GM21515 (cell line): ENCODE data around the gene COA3.

Source experiments
- ATAC-seq: cut with Tn5 transposase; IDR thresholded peaks from one replicate; pipeline ENCODE4 v1.9.1; 2021; ENCODE audit not compliant: unreplicated experiment

Gene COA3

GRCh38 chr17:42798383-42799380, at the start of gene COA3, which contains the start of gene CNTD1:
Gene COA3, minus strand, starts transcription at chr17:42798704. Its CDS starts 23 bp downstream, at chr17:42798681.
Gene CNTD1, plus strand, starts transcription at chr17:42798861. Its CDS starts 207 bp downstream, at chr17:42799068.
- peak; percentile 87 for ATAC-seq

- ATAC-seq: no peak
These were observed 49.6 kb upstream of the COA3 start for GRCh38 chr17:42848093-42848492.

GRCh38 chr17:42846594-42847280, 48.2 kb upstream of the COA3 start:
- ATAC-seq: no peak

GRCh38 chr17:42845918-42846593, 47.6 kb upstream of the COA3 start:
- no peak for ATAC-seq

GRCh38 chr17:42845556-42845917, 47.0 kb upstream of the COA3 start:
- no peak for ATAC-seq

- no peak for ATAC-seq
These were observed 46.5 kb upstream of the COA3 start for GRCh38 chr17:42844761-42845555.

- ATAC-seq: no peak
These were observed 45.8 kb upstream of the COA3 start, which contains the start of gene AOC2 for GRCh38 chr17:42844271-42844670. Gene AOC2, plus strand, starts transcription at chr17:42844580. Its CDS starts 47 bp downstream, at chr17:42844627.

GRCh38 chr17:42843358-42843934, 44.9 kb upstream of the COA3 start:
- no peak for ATAC-seq

- ATAC-seq: no peak
These were observed 43.6 kb upstream of the COA3 start for GRCh38 chr17:42841975-42842685.

GRCh38 chr17:42835732-42836131, 37.2 kb upstream of the COA3 start:
- no peak for ATAC-seq

GRCh38 chr17:42833767-42834422, 35.4 kb upstream of the COA3 start:
- ATAC-seq: peak; percentile 7

- ATAC-seq: peak; percentile 70
These were observed 34.6 kb upstream of the COA3 start, which contains the start of gene PSME3 for GRCh38 chr17:42832934-42833766. Gene PSME3, plus strand, starts transcription at chr17:42833397. Its CDS starts 235 bp downstream, at chr17:42833632.

GRCh38 chr17:42832213-42832933, 33.9 kb upstream of the COA3 start:
- peak; percentile 21 for ATAC-seq

GRCh38 chr17:42830971-42831370, 32.5 kb upstream of the COA3 start:
- no peak for ATAC-seq

GRCh38 chr17:42827472-42827871, 29.0 kb upstream of the COA3 start:
- no peak for ATAC-seq

GRCh38 chr17:42821176-42821575, 22.7 kb upstream of the COA3 start:
- no peak for ATAC-seq

- ATAC-seq: no peak
These were observed 21.5 kb upstream of the COA3 start for GRCh38 chr17:42819939-42820535.
